ENCODE results near the gene SEPTIN3.

Gene SEPTIN3

GRCh38 chr22:41934284-41935014 lies 34.8 kb upstream of the SEPTIN3 start:
- no peak overlapping the region for H3K4me3 ChIP-seq (ENCODE audit: low read depth, low read length)
- TF ChIP-seq CTCF (IDR thresholded peaks at IDR 0.05; ENCODE audit: borderline replicate concordance, insufficient read depth, low read depth, low read length), result no peak

DNA sequence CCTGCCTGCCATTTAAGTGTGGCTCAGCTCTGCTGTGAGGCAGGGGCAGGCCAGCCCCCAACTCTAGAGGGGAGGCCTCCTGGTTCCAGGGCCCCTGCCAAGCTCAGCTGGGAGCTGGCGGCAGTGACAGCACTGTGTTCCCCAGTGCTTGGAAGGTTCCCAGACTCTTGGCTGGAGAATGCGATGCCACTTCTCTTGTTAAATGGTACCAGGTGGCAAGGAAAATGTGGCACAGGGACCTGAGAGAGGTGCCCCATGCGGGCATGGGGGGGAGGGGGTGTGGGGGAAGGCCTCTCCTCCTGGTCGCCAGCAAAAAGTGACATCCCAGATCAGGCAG lies 34.3 kb upstream of the SEPTIN3 start:
- no peak for TF ChIP-seq CTCF (IDR thresholded peaks at IDR 0.05; ENCODE audit: borderline replicate concordance, insufficient read depth, low read depth, low read length)
- no peak overlapping the region for H3K4me3 ChIP-seq (ENCODE audit: low read depth, low read length)

DNA sequence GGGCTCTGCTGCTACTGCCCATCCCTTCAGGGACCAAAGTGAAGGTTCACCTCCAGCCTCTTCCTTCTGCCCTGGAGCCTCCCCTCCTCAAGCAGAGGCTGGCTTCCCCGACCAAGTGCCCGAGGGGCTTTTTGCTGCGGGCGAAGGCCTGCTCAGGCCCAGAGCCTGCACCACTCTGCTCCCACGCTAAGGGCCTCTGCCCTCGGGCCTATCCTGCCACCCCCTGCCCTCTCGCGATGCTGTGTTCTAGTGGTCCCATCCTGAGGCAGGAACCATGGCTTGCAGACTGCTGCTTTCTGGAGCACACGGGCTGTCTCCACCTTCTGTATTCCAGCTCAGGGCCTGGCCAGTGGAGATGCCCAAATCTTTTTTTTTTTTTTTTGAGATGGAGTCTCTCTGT lies 33.7 kb upstream of the SEPTIN3 start:
- TF ChIP-seq CTCF (IDR thresholded peaks at IDR 0.05; ENCODE audit: borderline replicate concordance, insufficient read depth, low read depth, low read length), result no peak
- no peak overlapping the region for H3K4me3 ChIP-seq (ENCODE audit: low read depth, low read length)

DNA sequence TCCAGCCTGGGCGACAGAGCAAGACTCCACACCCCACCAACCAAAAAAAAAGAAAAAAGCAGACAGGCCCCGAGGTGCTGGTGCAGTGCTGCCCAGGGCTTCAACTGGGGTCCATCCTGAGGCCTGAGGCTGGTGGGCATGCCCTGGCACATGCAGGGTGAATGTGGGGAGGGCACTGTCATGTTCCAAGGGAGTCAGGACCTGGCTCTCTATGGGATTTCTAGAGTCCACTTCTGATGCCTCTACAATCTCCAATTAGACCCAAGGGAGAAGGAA lies 32.4 kb upstream of the SEPTIN3 start:
- no peak overlapping the region for H3K4me3 ChIP-seq (ENCODE audit: low read depth, low read length)
- TF ChIP-seq CTCF (IDR thresholded peaks at IDR 0.05; ENCODE audit: borderline replicate concordance, insufficient read depth, low read depth, low read length), result no peak

DNA sequence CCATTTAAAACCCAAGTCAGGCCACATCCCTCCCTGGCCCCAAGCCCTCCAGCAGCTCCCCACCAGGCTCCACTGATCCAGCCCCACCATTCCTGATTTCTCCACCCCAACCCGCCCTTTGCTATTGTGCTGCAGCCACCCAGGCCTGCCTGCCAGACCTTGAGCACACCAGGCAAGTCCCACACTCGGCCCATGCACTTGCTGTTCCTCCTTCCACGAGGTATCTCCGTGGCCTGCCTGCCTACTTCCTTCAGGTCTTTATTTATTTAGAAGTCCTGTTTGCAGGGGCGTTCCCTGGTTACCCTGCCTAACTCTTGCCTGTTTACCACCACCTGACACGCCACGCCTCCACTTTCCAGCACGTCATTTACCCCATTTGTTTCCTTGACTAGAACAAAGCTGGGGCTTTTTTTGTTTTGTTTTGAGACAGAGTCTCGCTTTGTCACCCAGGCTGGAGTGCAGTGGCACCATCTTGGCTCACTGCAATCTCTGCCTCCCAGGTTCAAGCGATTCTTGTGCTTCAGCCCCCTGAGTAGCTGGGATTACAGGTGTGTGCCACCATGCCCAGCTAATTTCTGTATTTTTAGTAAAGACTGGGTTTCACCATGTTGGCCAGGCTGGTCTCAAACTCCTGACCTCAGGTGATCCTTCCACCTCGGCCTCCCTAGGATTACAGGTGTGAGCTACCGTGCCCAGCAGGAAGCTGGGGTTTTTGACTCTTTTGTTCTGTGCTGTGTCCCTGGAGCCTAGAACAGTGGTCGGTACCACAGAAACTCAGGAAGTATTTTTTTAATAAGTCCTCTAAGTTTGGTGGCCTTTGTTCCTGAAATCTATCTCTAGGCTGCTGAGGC lies 29.0 kb upstream of the SEPTIN3 start:
- no peak for TF ChIP-seq CTCF (IDR thresholded peaks at IDR 0.05; ENCODE audit: borderline replicate concordance, insufficient read depth, low read depth, low read length)
- H3K4me3 ChIP-seq (ENCODE audit: low read depth, low read length), result peak overlapping the region; percentile 33

DNA sequence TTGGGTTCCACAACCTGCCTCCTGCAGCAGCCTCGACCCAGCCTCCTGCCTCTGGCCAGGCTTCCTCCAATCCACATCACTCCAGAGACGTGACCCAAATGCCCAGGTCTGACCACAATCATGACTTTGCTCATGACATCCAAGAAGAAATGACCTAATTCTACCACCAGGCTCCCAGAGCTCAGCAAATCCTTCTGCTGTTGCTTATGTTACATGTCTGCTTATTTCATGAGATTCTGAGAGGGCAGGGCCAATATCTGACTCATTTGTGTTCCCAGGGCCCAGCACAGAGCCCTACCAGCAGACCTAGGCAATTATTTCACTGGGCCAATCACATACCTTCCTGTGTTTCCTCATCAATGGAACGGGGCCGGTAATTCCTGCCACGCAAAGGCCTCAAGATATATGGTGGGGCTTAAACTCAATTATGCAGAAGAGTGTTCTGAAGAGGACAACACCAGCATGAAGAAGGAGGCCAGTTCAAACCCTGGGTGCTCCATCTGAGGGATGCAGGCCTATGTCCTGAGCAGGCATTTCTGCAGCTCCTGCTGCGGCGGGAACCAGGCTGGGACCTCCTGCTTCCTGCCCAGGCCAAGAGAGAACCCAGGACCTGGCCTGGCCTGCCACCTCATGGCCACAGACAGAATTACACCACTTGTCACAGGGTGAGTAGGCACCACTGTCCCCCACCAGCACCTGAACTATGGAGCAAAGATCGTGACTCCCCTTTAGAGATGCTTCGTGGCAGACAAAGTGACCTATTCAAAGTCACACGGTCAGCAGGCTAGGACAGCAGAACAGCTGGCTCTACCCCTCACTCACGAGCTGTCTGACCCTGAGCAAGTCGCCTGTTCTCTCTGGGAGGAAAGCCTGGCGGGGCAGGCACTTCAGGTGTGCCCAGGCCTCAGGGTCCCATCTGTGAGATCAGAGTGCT lies 28.1 kb upstream of the SEPTIN3 start:
- no peak overlapping the region for H3K4me3 ChIP-seq (ENCODE audit: low read depth, low read length)
- peak; percentile 87 for TF ChIP-seq CTCF (IDR thresholded peaks at IDR 0.05; ENCODE audit: borderline replicate concordance, insufficient read depth, low read depth, low read length)

All from GM12875 (cell line).